RPMI8226 (cell line): ENCODE measurements around the gene GPC4.
"Not testable (repeated sequence)": the region's sequence is repeated elsewhere in the genome, so short reads cannot be mapped to it uniquely, and the experiment has no call there.

Source experiments
- DNase-seq: peaks from one replicate; pipeline ENCODE4 v3.0.0-alpha.2; 2015

GPC4 gene

DNA sequence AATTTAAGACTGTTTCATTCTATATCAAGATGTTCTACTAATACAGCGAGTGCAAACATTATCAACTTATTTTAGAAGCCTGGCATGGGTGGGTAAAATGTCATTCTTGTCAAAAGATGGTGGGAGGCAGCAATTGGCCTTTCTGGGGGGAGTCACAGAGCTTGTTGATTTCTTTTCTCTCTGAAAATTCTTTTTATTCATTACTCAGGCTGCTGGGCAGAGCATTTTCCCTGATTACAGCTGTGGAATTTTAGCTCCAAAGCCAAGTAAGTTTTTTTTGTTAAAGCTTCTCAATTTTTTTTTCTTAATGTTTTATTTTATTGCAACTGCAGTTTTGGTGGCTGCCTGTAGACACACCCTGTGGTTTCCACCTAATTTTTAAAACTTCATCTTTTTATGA, 50.4 kb downstream of the GPC4 start:
- no peak for DNase-seq

DNA sequence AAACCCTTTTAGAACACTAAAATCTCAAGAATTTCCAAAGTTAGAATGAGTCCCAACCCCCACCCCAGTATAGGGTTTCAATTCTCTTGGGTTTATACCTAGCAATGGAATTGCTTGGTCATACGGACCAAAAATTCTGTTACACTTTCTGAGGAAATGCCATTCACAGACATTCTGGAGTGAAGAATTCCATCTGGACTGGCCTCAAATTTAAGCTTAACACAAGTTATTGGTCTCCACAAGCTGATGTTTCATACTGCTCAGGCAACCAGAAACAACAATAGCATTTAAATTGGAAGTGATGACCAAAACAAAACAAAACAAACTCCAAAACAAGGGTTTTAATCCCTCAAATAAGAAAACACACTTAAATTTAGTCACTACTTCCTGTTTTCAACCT, 51.1 kb downstream of the GPC4 start:
- DNase-seq: no peak

DNA sequence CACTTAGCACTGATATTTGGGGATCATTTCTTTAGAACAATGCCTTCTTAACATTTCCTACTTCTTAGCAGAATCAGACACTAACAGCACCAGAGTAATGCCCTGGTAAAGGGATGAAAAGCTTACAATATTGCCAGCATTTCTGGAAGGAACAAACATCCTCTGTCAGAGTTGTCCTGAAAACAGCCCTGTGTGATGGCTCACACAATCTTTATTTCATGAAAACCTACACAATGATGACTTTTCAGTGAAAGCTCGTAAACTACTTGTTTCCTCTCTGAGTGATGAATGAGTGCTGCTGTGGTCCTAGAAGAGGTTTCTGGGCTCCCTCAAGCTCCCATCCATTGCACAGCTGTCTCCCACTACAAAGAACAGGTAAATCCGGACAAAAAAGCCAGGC, 52.8 kb downstream of the GPC4 start:
- no peak for DNase-seq

DNA sequence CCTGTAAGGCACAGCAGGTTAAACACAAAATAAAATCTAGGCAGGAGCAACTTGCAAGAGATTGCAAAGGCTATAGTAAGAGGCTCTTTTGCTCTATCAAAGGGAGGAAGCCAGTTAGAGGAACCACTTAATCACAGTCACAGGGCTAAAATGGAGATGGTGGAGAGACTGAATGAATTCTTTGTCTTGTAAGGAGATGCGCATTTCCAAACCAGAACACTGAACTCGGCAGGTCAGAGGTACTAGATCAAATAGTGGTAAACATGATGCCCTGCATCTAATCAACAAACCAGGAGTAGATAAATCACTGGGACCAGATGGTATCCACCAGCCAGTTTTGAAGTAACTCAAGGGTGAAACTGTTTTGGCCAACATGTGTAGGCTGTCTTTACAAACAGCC, 55.8 kb downstream of the GPC4 start:
- no peak for DNase-seq

DNA sequence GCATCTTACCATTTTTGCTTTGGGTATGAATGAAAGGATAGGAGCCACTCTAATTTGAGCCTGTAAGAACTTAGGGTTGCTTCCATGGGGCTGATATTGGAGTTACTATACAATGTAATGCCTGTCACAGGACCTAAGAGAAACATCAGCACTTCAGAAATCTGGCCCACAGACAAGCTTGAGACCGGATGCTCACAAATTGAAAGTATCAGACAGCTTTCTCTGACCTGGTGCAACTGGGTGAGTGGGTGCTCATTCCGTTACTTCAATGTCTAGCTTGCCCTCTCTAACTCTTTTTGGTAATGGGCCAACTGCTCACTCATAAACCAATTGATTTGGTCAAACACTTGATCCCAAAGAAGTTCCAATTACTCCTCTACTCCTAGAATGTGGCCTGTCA, 62.1 kb downstream of the GPC4 start:
- no peak for DNase-seq

DNA sequence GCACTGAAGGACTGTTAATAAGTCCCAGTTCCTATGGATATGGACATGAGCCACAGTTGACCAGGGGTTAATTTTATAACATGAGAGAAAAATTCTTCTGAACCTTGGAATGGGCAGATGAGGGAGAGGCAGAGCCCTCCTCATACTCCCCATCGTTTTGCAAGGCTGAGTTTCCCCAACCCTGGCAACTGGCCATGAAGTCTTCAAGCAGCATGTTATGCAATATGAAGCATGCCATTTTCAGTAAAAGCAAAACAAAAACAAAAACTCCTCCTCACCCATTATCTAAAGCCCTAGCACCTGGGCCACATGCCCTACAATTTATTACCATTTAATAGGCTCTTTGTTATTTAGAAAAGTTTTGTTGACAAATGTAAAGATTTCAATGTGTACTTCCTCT, 64.5 kb downstream of the GPC4 start:
- DNase-seq: no peak

DNA sequence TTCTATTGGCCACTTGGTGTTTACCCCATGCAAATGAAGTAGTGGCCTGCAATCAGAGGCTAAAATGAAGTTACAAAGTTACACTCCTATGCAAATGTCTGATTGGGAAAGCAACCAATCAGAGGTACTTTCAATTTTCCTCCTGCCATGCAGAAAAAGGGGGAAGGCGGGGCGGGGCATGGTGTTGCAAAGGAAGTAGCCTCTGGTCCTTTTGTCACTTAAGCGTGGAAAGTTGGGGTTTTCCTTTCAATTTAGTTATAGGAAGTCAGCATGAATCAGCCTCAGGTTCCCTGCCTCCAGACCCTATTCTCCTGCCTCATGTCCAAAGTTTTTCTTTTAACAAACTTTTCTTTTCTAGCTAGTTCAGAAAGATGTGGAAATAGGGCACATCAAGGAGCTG, 69.3 kb downstream of the GPC4 start:
- DNase-seq: no peak

DNA sequence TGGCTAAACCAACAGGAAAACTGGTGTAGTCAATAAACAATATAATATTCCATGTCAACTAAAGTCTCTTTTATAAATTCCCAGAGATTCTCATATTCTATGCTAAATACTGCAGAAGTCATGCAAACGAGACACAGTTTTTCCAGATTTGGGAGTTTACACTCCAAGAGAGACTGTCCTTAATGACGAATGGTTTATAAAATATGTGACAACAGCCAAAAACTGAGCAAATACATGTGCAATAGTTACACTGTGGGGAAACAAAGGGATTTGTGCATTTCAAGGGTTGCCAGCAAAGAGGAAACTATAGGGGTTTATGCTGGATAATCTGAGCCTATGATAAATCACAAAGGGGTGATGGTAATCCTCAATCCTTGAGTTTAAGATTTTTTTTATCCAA, 75.7 kb downstream of the GPC4 start:
- no peak for DNase-seq

DNA sequence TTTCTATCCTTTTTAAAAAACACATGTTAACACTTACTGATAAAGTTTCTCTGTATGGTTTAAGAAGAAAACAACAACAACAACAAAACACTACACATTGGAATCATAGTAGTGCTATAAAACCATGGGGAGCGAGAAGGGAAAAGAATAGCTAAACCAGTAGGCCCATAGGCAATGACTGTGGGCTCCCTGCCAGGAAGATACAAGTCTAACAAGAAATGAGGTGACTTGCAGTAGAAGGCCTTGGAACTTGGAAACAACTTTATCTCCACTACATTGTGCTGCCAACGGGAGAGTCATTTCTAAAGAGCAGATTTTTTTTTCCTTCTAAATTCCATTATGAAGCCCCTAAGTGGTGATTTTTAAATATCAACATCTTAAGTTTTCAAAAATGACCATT, 78.0 kb downstream of the GPC4 start:
- no peak for DNase-seq

DNA sequence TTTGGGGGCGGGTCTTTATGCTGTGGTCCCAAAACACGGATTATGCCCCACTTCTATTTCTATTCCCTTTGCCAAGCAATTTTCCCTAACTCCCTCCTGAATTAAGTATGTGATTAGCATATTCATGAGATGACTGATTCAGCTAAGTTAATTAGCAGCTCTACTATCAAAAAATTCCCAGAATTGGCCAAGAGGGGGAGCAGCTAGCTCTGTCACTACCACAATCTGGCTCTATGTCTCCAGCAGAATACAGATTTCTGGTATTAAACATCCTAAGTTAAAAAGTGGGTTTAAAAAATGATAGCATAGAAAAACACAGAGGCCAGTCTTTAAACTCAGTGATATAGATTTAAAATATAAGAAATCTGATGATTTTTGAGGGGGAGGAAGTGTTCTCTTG, 80.3 kb downstream of the GPC4 start:
- peak; percentile 33 for DNase-seq

DNA sequence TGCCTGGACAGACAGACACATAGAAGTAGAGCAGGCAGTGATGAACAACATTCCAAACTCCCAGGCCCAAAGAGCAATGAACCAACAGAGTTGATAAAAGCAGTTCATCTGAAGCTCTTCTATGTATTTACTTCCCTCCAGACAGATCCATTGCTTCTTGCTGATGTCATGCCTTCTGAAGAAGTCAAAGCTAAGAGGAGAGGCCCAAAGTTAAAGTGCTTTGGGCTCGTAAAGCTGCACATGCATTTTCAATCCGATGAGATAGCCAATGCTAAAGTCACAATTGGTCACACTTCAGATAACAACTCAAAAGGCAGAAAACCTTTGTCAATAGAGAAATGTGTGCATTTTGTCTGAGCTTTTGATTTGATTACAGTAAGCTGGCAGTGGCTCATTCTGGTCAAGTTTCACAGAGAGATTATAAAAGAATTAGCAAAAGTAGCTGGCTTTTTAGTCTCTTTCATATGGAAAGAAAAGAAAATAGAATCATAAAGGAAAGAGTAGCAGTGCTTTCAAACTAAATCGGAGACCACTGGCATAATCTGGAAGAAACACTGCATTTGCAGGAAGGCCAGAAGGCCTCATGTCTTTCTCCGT, 82.0 kb downstream of the GPC4 start:
- no peak for DNase-seq

DNA sequence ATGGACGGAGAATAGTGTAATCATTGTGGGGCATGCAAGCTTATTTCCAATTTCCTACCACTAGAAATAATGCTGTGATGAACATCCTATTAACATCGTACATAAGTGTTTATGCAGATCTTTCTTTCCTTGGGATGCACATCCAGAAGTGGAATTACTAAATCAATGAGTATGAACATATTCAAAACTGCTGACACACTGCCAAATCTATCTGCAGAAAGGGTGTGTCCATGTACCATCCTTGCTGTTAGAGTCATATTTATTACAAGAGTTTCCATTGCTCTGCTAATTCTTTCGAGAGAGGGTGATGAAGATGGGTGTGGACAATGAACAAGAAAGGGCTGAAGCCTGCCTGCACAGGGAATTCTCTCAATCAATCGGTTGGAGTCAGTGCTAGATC, 82.6 kb downstream of the GPC4 start:
- no peak for DNase-seq

DNA sequence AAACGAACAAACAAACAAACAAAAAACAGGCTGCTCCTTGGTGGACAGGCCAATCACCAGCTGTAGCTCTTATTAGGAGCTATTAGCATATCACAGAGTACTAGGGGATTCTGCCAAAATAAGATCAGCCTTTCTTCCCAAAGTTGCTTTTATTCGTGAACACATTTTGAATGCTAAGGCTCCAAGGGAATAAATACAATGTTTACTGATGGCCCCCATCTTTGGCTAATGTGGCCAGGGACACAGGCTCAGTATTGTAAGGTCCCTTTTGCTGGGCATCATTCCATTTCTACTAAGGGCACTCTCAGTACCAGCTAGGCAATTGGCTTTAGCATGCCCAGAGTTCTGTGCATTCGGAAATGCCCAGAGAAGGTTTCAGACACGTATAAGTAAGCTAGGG, 84.3 kb downstream of the GPC4 start:
- DNase-seq: no peak

DNA sequence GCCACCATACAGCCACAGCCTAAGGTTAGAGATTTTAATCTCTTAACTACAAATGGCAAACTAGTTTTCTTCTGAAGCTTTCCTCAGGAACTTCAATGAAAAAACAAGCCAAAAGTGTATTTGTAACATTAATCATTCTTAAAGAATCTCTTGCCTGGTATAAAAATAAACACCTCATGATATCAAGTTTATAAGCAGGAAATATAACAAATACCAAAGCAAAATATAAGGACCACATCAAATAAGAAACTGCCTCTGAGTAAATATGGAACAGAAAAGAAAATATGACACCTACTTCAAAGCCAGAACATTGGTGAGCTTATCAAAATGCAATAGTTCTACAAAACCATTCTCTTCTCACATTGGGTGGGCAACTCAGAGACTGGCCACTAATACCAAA, 89.9 kb downstream of the GPC4 start:
- no peak for DNase-seq

DNA sequence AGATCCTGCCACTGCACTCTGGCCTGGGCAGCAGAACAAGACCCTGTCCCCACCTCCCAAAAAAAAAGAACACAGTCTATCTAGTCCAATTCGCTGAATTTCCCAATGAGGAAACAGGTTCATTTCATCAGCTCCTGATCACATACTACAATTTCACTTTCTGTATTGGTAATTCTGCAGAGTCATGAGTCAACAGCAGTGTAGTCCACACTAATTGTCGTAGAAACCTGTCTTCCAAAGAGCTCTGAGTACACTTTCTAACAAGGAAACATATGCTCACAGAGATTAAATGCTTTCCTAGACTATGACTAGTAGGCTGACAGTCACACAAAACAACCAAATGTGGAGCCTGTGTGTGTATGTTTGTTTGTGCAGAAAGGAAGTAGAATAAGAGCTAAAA, 91.9 kb downstream of the GPC4 start:
- DNase-seq: no peak

DNA sequence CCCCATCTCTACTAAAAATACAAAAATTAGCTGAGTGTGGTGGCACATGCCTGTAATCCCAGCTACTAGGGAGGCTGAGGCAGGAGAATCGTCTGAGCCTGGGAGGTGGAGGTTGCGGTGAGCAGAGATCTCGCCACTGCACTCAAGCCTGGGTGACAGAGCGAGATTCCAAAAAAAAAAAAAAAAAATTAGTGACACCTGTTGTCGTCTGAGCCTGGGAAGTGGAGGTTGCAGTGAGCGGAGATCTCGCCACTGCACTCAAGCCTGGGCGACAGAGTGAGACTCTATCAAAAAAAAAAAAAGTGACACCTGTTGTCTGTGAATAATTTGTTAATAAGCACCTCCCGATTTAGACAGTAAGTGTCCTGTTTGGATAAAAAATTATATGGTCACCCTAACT, 93.0 kb downstream of the GPC4 start:
- DNase-seq: not testable (repeated sequence)

DNA sequence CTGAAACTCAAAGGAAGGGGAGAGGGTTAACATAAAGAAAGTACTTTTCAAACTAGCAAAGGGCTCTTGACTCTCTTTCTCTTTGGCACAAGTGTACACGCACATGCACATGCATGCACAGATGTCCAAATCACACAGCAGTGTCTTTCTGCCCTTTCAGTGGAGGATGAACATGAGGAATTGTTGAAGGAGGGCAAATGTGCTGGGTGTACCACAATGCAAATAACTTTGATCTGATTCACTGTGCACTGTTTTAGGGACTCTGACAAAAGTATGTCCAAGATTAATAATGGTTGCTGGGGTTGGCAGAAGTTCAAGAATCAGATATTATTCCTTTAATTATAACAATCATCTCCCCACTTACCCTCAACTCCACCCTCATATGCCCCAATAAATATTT, 93.8 kb downstream of the GPC4 start:
- no peak for DNase-seq

DNA sequence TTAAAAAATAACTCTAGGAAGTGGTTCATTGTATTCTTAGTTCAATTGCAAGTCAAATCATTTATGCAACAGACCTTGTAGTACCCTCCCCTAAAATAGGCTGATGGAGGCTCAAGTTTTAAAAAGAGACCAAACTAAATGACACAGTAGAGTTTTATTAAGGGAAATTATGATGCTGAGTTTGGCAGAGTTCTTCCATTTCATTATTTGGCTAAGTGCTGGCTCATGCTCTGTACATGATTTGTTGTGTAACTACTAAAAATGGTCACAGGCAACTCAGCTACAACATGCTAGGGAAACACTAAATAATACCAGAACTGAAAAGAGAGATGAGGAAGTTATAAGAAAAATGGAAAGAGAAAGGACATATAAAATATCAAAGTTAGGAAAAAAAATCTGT, 101.0 kb downstream of the GPC4 start:
- DNase-seq: no peak

DNA sequence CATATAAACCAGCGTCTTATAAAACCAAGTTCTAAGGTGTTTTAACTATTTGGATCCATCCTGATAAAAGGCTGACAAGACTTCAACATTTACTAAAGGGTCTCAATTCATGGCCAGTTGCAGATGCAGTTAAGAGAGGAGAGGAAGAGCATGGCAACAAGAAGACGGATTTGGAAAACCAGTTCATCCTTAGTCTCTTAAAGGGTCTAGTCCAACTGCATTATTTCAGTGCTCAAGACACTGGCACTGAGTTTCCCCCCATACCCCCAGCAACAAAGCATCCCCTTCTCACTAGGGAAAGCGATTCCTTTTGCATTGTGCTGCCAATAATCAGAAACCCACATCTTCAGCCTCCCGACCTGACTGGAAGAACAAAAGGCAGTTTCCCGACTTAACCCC, 106.8 kb downstream of the GPC4 start:
- no peak for DNase-seq

DNA sequence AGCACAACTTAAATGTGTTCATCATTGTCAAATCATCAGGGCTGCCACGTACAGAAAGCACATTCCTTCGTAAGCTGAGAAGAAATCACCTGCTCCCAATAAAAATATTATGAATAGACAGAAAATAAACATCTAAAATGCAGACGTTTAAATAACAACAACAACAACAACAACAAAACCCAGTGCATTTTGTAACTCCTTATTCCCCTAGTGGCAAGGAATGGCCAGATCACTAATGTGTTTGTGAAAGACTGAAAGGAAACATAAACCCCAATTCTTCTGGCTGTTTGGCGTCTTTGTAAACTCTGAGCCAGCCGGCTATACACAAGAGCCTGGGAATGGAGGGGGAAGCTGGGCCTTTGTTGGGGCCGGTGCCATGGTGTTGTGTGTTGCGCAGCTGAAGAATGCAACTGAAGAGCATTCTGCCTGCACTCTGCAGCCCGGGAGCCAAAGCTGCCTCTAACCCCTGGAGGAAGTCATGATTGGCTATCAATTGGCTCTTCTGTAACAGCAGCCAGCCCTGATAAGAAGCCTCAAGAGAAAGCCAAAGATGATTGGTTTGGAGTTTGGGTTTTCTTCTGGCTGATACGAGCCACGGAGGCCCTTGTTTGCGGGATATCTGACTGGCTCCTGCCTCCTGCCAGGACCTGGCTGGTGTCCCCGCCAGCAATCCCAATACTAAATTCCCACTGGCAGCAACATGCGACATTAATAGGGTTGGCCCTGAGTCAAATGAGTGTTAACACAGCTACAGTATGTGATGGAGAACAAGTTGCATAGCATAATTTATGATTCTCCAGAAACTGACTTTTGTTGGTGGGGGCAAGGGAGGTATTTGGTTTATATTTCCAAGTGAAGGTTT, 107.4 kb downstream of the GPC4 start:
- no peak for DNase-seq

DNA sequence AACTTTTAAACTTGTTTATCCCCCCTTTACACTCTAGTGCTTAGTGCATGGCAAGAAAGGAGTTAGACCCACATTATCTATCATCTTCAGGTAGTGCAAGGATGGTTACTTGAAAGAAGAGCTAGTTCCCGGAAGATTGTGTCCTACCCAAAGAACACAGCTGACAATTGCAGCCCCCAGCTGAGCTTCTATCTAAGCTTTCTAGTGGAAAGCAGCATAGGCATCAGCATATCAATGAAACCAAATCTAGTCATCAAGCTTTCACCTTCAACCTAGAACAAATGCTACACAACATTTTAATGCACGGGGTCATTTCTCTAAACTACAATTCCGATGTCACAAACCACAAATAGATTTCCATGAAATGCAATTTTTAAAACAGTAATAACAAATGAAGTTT, 108.2 kb downstream of the GPC4 start:
- no peak for DNase-seq

DNA sequence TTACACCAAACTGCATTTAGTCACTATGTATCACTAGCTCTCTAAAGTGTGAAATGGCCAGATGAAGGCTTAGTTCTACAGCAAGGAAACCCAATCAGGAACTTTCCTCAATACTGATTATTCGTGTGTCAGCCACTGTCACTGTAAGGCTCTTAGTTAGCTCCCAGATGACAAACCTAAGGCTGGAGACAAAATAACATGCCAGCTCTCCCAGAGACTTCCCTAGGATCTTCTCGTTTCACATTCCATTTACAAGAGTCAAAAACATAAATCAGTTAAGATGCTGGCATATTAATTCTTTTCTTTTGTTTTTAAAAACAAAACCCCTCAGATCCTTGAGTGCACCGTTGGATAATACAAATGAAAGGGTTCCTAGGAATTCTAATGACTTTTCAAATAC, 109.0 kb downstream of the GPC4 start:
- no peak for DNase-seq

DNA sequence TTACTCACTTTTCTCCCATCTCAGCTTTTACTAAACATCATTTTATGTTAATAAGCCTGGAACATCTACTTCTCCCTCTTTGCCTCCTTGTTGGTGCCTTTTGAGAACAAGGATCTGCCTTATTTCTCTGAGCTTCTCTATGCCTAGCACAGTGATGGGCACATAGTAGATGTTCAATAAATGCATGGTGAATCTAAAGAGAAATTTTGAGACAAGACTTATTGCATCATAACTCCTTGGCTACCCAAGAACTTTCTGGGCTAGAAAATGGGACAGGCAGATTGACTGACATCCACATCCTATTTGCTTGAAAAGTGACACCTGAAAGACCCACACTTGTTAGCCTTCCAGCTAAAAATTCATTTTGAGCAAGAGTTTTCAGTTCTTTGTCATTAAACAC, 109.9 kb downstream of the GPC4 start:
- DNase-seq: no peak

DNA sequence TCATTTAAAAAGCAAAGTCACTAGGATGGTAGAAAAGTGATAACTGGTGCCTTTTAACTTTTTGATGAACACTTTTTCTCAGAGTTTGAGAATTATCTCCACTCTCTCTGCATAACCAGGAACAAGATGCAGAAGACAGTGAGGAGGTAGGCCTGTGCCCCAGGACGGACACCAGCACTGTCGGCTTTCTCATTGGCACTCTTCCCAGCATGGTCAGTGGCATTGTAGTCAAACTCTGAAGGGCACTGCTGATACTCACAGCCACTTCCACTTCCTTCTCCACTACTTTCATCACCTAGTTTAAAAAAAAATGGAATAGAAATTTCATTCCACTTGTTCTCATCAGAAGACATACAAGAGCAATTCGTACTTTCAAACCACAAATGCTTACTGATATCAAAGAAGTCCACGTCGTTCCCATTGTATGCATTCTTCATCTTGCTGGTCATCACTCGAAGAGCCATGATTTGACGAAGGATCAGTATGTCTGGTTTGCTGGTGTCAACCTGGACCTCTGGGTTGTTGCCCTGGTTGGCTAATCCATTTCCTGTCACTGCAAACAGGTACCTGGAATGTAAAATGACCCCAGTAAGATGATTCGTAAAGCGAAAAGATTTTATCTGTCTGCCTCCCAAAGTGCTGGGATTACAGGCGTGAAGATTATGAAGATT, 112.4 kb downstream of the GPC4 start:
- no peak for DNase-seq
